ENCODE data around the gene CDK14.

GRCh38 chr7:91055219-91055618 is 459.1 kb downstream of the CDK14 start:
- no peak for TF ChIP-seq EP300 (IDR thresholded peaks at IDR 0.05; ENCODE audit: borderline replicate concordance)
- TF ChIP-seq FOXM1 (IDR thresholded peaks at IDR 0.05; ENCODE audit: borderline replicate concordance, low read depth): no peak
- TF ChIP-seq REST (IDR thresholded peaks at IDR 0.05; ENCODE audit: low read depth): no peak
- no peak for TF ChIP-seq TAF1 (IDR thresholded peaks at IDR 0.05; ENCODE audit: low read depth)
- no peak for TF ChIP-seq NFIC (IDR thresholded peaks at IDR 0.05)
- no peak for TF ChIP-seq CEBPB (IDR thresholded peaks at IDR 0.05)
